ENCODE results near the gene GNG14. TPM values are rescaled to one million over a fixed set of nuclear protein-coding genes. Genes with fewer than 3 reads are reported as not detected.

GNG14 gene
- total and polyA plus RNA-seq, 2 of the 13 experiments (the other 11 are each of a cell fraction or from before 2014, with no cell fraction given): not detected

DNA sequence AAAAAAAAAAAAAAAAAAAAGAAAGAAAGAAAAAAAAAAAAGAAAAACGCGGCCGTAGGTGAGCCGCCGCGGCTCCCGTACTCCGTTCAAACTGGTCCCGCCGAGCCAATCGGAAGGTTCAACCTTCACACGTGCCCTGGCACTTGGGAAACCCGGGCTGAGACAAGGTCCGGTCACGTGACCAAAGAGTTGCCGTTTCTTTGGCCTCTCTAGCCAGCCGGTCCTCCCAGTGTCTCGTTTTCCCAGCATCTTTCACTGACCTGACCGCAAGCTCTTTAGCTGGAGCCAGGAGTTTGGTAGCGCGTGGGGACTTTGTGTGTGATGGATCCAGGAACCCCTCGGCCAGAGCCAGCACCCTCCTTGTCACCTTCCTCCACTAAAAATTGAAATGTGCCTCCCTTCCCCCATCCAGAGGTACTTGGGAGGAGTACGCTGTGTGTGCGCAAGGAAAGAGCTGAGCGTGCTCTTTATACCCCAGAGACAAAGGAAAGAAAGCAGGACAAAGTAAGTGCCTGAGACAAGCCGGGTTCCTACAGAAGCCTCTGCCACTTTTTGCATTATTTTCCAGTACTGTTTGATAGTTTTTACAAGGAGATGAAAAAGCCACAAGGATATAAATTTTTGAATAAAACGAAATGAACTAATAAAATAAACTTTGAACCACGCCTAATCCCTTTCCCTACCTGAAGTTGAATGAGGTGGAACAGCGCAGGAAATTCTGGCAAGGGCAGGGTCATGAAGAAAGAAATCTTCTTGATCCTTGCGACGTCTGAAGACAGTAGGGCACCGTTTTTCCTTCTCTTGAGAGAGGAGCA is 35.0 kb downstream of the GNG14 start (continued):
- peak; percentile 48; the same call in 1 of the 2 replicates for TF ChIP-seq KLF9 (CRISPR knock-in tag; IDR thresholded peaks at IDR 0.05; ENCODE audit: low read depth)
- TF ChIP-seq, protein P1, sequence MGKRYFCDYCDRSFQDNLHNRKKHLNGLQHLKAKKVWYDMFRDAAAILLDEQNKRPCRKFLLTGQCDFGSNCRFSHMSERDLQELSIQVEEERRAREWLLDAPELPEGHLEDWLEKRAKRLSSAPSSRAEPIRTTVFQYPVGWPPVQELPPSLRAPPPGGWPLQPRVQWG (CRISPR knock-in tag; IDR thresholded peaks at IDR 0.05; ENCODE audit: borderline replicate concordance, low read depth): no peak

DNA sequence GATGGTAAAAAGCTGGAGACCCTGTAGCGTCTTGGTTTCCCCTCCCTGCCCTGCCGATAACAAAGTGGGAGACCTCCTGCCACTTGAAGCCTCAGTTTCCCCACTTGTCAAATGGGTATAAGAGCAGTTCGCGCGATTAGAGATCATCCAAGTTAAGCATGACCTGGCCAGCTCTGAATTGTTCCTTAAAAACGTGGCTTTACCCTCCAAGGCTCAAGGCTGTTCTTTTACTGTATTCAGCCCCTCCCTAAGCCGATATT is 35.5 kb downstream of the GNG14 start:
- ChIA-PET CTCF (ENCODE audit: low intra/inter-chr PET ratio, low total read pairs) (no interaction called here), POLR2A (interaction anchor here (0.8 to 4.8 kb wide), 10 partner anchors 10 to 210 kb away, joined by 3 to 51 read pairs (median 7); partner anchors contain the start of genes FARSA, FBXW9, GET3 and JUNB)
- peak overlapping the region; percentile 87 for H3K9ac ChIP-seq (ENCODE audit: insufficient read depth, low read depth, low read length)
- peak overlapping the region; percentile 78 for H2AFZ ChIP-seq (ENCODE audit: low read length)
- H3K4me3 ChIP-seq (replicated peaks in 1 of 3; ENCODE audit: insufficient read depth in 1 of 3, low read depth in 2 of 3, low read length in 3 of 3): peak overlapping the region; percentile 67 to 93 (median 92)
- H3K27me3 ChIP-seq (ENCODE audit: control insufficient read depth in 1 of 2, insufficient read depth in 2 of 2, low read length in 2 of 2): no peaks in the 10 kb centered on the region; a peak in 1 of 5 replicates
- 2% methylated on average over 7 of the region's 7 CpGs for WGBS (ENCODE audit: low lambda C conversion rate)
- intact Hi-C loops (cut with micrococcal nuclease; ENCODE audit: unreplicated experiment) (no loop called here), in situ Hi-C loops (cut with HindIII; ENCODE audit: extremely low pct_ligation_motif_present, low pct_unique_long_range_greater_than_20kb) (no loop called here)
- TF ChIP-seq POGK (CRISPR knock-in tag; conservative IDR thresholded peaks at IDR 0.05) (no peak), HES4 (CRISPR knock-in tag; IDR thresholded peaks at IDR 0.05; ENCODE audit: borderline replicate concordance) (0 out of 2 replicates have a peak, but pooled peaks have one; percentile 24), ZNF549 (CRISPR knock-in tag; IDR thresholded peaks at IDR 0.05) (no peak), MBNL3 (CRISPR knock-in tag; conservative IDR thresholded peaks at IDR 0.05) (no peak), RELA (CRISPR knock-in tag; IDR thresholded peaks at IDR 0.05) (no peak), EEA1 (CRISPR knock-in tag; IDR thresholded peaks at IDR 0.05; ENCODE audit: borderline replicate concordance) (no peak), ZNF629 (CRISPR knock-in tag; conservative IDR thresholded peaks at IDR 0.05) (peak; percentile 91), ZNF709 (CRISPR knock-in tag; IDR thresholded peaks at IDR 0.05) (0 out of 2 replicates have a peak, but pooled peaks have one; percentile 5), SAP130 (CRISPR knock-in tag; IDR thresholded peaks at IDR 0.05; ENCODE audit: low read depth) (no peak), ZFX (CRISPR knock-in tag; IDR thresholded peaks at IDR 0.05; ENCODE audit: low read depth) (no peak)
- peak overlapping the region; percentile 77 for H3K27ac ChIP-seq (ENCODE audit: extremely low read length, insufficient read depth, low read length)
- FAIRE-seq (peak; percentile 44), DNase-seq (ENCODE audit: low spot score) (no peak), ATAC-seq (no peak)
- peaks cover 53% of the 10 kb centered on the region for H3K79me2 ChIP-seq (ENCODE audit: insufficient read depth, low read length)
- no peaks in the 10 kb centered on the region for H3K9me3 ChIP-seq (ENCODE audit: low read length)
- peaks cover 20% of the 10 kb centered on the region for H3K4me1 ChIP-seq (ENCODE audit: insufficient read depth, low read length)
- H4K20me1 ChIP-seq (ENCODE audit: insufficient read depth, low read length): no peaks in the 10 kb centered on the region
- H3K4me2 ChIP-seq (ENCODE audit: low read depth, low read length): peak overlapping the region; percentile 98
- no TSS peak for BruUV-seq (replicated peaks)
- H3K36me3 ChIP-seq (replicated peaks in 1 of 2; ENCODE audit: control insufficient read depth in 1 of 2, insufficient read depth in 2 of 2, low read length in 2 of 2): peaks cover 2 to 11% of the 10 kb centered on the region in 2 experiments
